SK-N-SH (cell line): Measurements from ENCODE around the gene UNKL. TPM values are rescaled to one million over a fixed set of nuclear protein-coding genes. Genes with fewer than 3 reads are reported as not detected.

Experiments
- CTCF ChIA-PET: fragments of 300-600, 350-600 bp; formaldehyde crosslinking; extraction: SDS; loops from one replicate; lab custom pipeline; 2021; lab: Yijun Ruan, JAX
- POLR2A ChIA-PET: fragments of 350-600 bp; sonication (Branson Sonifier 250); formaldehyde crosslinking; extraction: SDS; loops from one replicate; lab custom pipeline; 2020; ENCODE audit warnings: antibody characterized with exemption, inconsistent platforms; lab: Yijun Ruan, JAX
- DNase-seq: peaks from one replicate; pipeline ENCODE4 v3.0.0; 2012
- H2AFZ ChIP-seq: fragments of 200-600 bp; sonication (generic); 2 replicates; pipeline ENCODE4 v1.8.1; 2016; ENCODE audit warnings: antibody characterized with exemption, mild to moderate bottlenecking, low read depth
- H3F3A ChIP-seq: fragments of 200-600 bp; sonication (generic); replicated peaks from 2 replicates; pipeline ENCODE3; 2016; ENCODE audit warnings: antibody characterized with exemption, mild to moderate bottlenecking; ENCODE audit not compliant: insufficient read depth
- H3K27ac ChIP-seq, 2 experiments: fragments of 200-500 bp in 1 of 2; fragments of 200-600 bp in 1 of 2; sonication (Bioruptor generic) in 1 of 2; sonication (generic), shearing (Covaris generic) in 1 of 2; 2 replicates each; pipeline versions ENCODE4 v1.5.1 to v1.6.1; 2014 to 2016; ENCODE audit warnings: low read depth in 2 of 2, inconsistent platforms in 1 of 2, low read length in 1 of 2, mild to moderate bottlenecking in 1 of 2, mixed read lengths in 1 of 2
- H3K27me3 ChIP-seq: fragments of 200-600 bp; sonication (generic), shearing (Covaris generic); 2 replicates; pipeline ENCODE4 v1.6.1; 2016; ENCODE audit warnings: mixed run types; ENCODE audit not compliant: insufficient read depth
- H3K36me3 ChIP-seq, 2 experiments: fragments of 200-500 bp in 1 of 2; fragments of 200-600 bp in 1 of 2; sonication (Bioruptor generic) in 1 of 2; sonication (generic) in 1 of 2; replicated peaks in 1 of 2; 2 replicates each; pipeline versions ENCODE3 to v1.5.1; 2014 to 2016; ENCODE audit warnings: low read length in 1 of 2, mild to moderate bottlenecking in 1 of 2; ENCODE audit not compliant: insufficient read depth in 2 of 2, control insufficient read depth in 1 of 2
- H3K4me1 ChIP-seq, 2 experiments: fragments of 200-500 bp in 1 of 2; fragments of 200-600 bp in 1 of 2; sonication (Bioruptor generic) in 1 of 2; sonication (generic), shearing (Covaris generic) in 1 of 2; 2 replicates each; pipeline versions ENCODE4 v1.5.1 to v1.6.1; 2014 to 2016; ENCODE audit warnings: low read depth in 1 of 2, low read length in 1 of 2, mixed run types in 1 of 2; ENCODE audit not compliant: insufficient read depth in 2 of 2, control insufficient read depth in 1 of 2
- H3K4me2 ChIP-seq: fragments of 200-600 bp; sonication (generic), shearing (Covaris generic); 2 replicates; pipeline ENCODE4 v1.6.1; 2017; ENCODE audit warnings: mixed run types
- H3K4me3 ChIP-seq, 2 experiments: fragments of 200-500 bp in 1 of 2; fragments of 200-600 bp in 1 of 2; sonication (Bioruptor generic) in 1 of 2; sonication (generic), shearing (Covaris generic) in 1 of 2; 2 replicates each; pipeline versions ENCODE4 v1.5.1 to v1.8.1; 2014 to 2016; ENCODE audit warnings: low read depth in 2 of 2, inconsistent platforms in 1 of 2, low read length in 1 of 2, mild to moderate bottlenecking in 1 of 2, mixed read lengths in 1 of 2, moderate library complexity in 1 of 2
- H3K79me2 ChIP-seq: fragments of 200-600 bp; sonication (generic); 2 replicates; pipeline ENCODE4 v1.8.1; 2017; ENCODE audit warnings: mild to moderate bottlenecking; ENCODE audit not compliant: insufficient read depth
- H3K9ac ChIP-seq: fragments of 200-600 bp; sonication (generic); 2 replicates; pipeline ENCODE4 v1.6.1; 2017; ENCODE audit warnings: mixed run types
- H3K9me2 ChIP-seq: fragments of 200-600 bp; sonication (generic); 2 replicates; pipeline ENCODE4 v1.6.1; 2017; ENCODE audit warnings: mixed run types
- H3K9me3 ChIP-seq: fragments of 200-600 bp; sonication (generic); 2 replicates; pipeline ENCODE4 v1.6.1; 2017; ENCODE audit warnings: mixed run types, mild to moderate bottlenecking, moderate library complexity
- H4K20me1 ChIP-seq: fragments of 200-600 bp; sonication (generic); 2 replicates; pipeline ENCODE4 v1.6.1; 2017; ENCODE audit warnings: mild to moderate bottlenecking, mixed run types; ENCODE audit not compliant: insufficient read depth
- FOSL2 ChIP-seq: IDR thresholded peaks from 2 replicates; pipeline ENCODE4 v1.4.0; 2012; ENCODE audit warnings: low read depth, mild to moderate bottlenecking, moderate library complexity, borderline replicate concordance
- FOXJ3 ChIP-seq: sonication (generic); formaldehyde crosslinking; IDR thresholded peaks from 2 replicates; pipeline ENCODE4 v1.5.1; 2020; ENCODE audit warnings: mild to moderate bottlenecking, missing genetic modification reagents
- GABPA ChIP-seq: IDR thresholded peaks from 2 replicates; pipeline ENCODE4 v1.4.0; 2012; ENCODE audit warnings: low read depth, mild to moderate bottlenecking
- IRF3 ChIP-seq: fragments of 150-350 bp; IDR thresholded peaks from 2 replicates; pipeline ENCODE4 v1.6.1; 2016; ENCODE audit warnings: mild to moderate bottlenecking, low read depth, low read length
- JUND ChIP-seq: IDR thresholded peaks from 2 replicates; pipeline ENCODE4 v1.4.0; 2012
- MAX ChIP-seq: IDR thresholded peaks from 2 replicates; pipeline ENCODE4 v1.4.0; 2012; ENCODE audit warnings: low read depth
- MEF2A ChIP-seq: IDR thresholded peaks from 2 replicates; pipeline ENCODE4 v1.4.0; 2012; ENCODE audit warnings: low read depth, borderline replicate concordance
- MXI1 ChIP-seq: IDR thresholded peaks from 2 replicates; pipeline ENCODE4 v1.6.1; 2012; ENCODE audit warnings: mild to moderate bottlenecking, low read depth, low read length, improper control_type of control experiment
- POLR2AphosphoS5 ChIP-seq: IDR thresholded peaks from 2 replicates; pipeline ENCODE4 v1.6.1; 2012; ENCODE audit warnings: low read depth, low read length
- RAD21 ChIP-seq: IDR thresholded peaks from 2 replicates; pipeline ENCODE4 v1.6.1; 2012; ENCODE audit warnings: mild to moderate bottlenecking, low read length
- RCOR1 ChIP-seq: fragments of 150-350 bp; IDR thresholded peaks from 2 replicates; pipeline ENCODE4 v1.6.1; 2017; ENCODE audit warnings: antibody characterized with exemption, low read length
- RFX5 ChIP-seq: IDR thresholded peaks from 2 replicates; pipeline ENCODE4 v1.6.1; 2012; ENCODE audit warnings: mild to moderate bottlenecking, improper control_type of control experiment, low read length
- RXRA ChIP-seq: IDR thresholded peaks from 2 replicates; pipeline ENCODE4 v1.4.0; 2012; ENCODE audit warnings: low read depth, mild to moderate bottlenecking, borderline replicate concordance
- SMC3 ChIP-seq: IDR thresholded peaks from 2 replicates; pipeline ENCODE4 v1.6.1; 2012; ENCODE audit warnings: low read depth, low read length, improper control_type of control experiment
- USF2 ChIP-seq: fragments of 150-350 bp; IDR thresholded peaks from 2 replicates; pipeline ENCODE4 v1.6.1; 2017; ENCODE audit warnings: antibody characterized with exemption, low read length, low read depth, borderline replicate concordance
- WGBS: methylation state at CpG from one replicate; pipeline ENCODE4 v1.1.6; 2017; ENCODE audit warnings: low lambda C conversion rate; 5-methylcytosine and 5-hydroxymethylcytosine counted together
- polyA plus RNA-seq, 3 experiments: library from polyadenylated mRNA; depleted of rRNA; stranded (reverse); fragments of >200 nt; gene quantifications; 2 replicates each; pipeline ENCODE4 v1.2.3, GENCODE V29; 2012

UNKL gene
- polyA plus RNA-seq, 1 of the 3 experiments (the other 2 are of a cell fraction), result 16.4 TPM

- Histone ChIP-seq H3K4me1 (peaks cover 9% of the 10 kb centered on the region in 2 experiments; a peak in 3 of 4 replicates), H3K27ac (no peak overlapping the region), H2AFZ (no peak overlapping the region)
- WGBS, result 94% methylated on average over 18 of the region's 46 CpGs
- CTCF ChIA-PET, result interaction anchor here (1.1 to 1.3 kb wide), 2 partner anchors 11 to 31 kb away, joined by 3 to 6 read pairs; no protein-coding TSS in a partner anchor
- no peak for TF ChIP-seq MAX
- TF ChIP-seq JUND, result no peak
- TF ChIP-seq IRF3, result no peak
- TF ChIP-seq FOXJ3 (CRISPR knock-in tag), result no peak
- TF ChIP-seq RXRA, result no peak
- TF ChIP-seq MXI1, result no peak
- TF ChIP-seq RCOR1, result no peak
- TF ChIP-seq, all 33 proteins: peak for 0
- Histone ChIP-seq H4K20me1 (no peaks in the 10 kb centered on the region), H3K36me3 (peaks cover 0 to 10% of the 10 kb centered on the region in 2 experiments), H3K4me2 (no peak overlapping the region), H3K9ac (no peak overlapping the region), H3K27me3 (no peaks in the 10 kb centered on the region), H3K79me2 (peaks cover 9% of the 10 kb centered on the region; the same call in 1 of the 2 replicates), H3F3A (no peaks in the 10 kb centered on the region), H3K9me3 (no peaks in the 10 kb centered on the region), H3K4me3 (no peak overlapping the region), H3K9me2 (no peaks in the 10 kb centered on the region)
- DNase-seq, result no peak
- POLR2A ChIA-PET, result no interaction called here
Measured at GRCh38 chr16:1374418-1375297, 39.8 kb downstream of the UNKL start.

- H3K27me3 ChIP-seq, result no peaks in the 10 kb centered on the region
- H3K9me3 ChIP-seq, result no peaks in the 10 kb centered on the region
- no peak overlapping the region for H3K4me3 ChIP-seq
- H3K36me3 ChIP-seq, result peaks cover 3 to 13% of the 10 kb centered on the region in 2 experiments
- H3K4me1 ChIP-seq, result no peaks in the 10 kb centered on the region
- no peak overlapping the region for H3K27ac ChIP-seq
- H3K4me2 ChIP-seq, result no peak overlapping the region
- H3K9me2 ChIP-seq, result no peaks in the 10 kb centered on the region
- CTCF ChIA-PET, result no interaction called here
- TF ChIP-seq RAD21 (no peak), MAX (no peak), FOXJ3 (CRISPR knock-in tag) (no peak), RXRA (no peak), RFX5 (no peak), SMC3 (no peak), FOSL2 (no peak), USF2 (no peak), MEF2A (no peak), POLR2AphosphoS5 (no peak), RCOR1 (no peak), GABPA (no peak)
- TF ChIP-seq, all 33 proteins: peak for 0
- POLR2A ChIA-PET, result no interaction called here
- H2AFZ ChIP-seq, result no peak overlapping the region
- H3K79me2 ChIP-seq, result no peaks in the 10 kb centered on the region; the same call in 1 of the 2 replicates
- H4K20me1 ChIP-seq, result no peaks in the 10 kb centered on the region
- no peak overlapping the region for H3K9ac ChIP-seq
- no peaks in the 10 kb centered on the region for H3F3A ChIP-seq
- WGBS, result 93% methylated on average over 7 of the region's 21 CpGs
- DNase-seq, result no peak
Measured at GRCh38 chr16:1372292-1372950, 42.1 kb downstream of the UNKL start.
